HCT116 (cell line): ENCODE results near the gene FAM193B. TPM values are rescaled to one million over a fixed set of nuclear protein-coding genes. Genes with fewer than 3 reads are reported as not detected.

ENCODE experiments used
- ATAC-seq: fragments of 200-7000 bp; cut with Tn5 transposase; 2 replicates; pipeline ENCODE4 v1.9.1; 2020; ENCODE audit warnings: mild to moderate bottlenecking, moderate library complexity
- BruUV-seq: library from RNA; stranded (reverse); fragments of 400-500 nt; replicated peaks from 2 replicates; lab custom pipeline; 2021; lab: Mats Ljungman, UMichigan
- CTCF ChIA-PET: fragments of 300-600 bp; sonication (Branson Sonifier 250); formaldehyde crosslinking; loops from one replicate; lab custom pipeline; 2021; ENCODE audit warnings: antibody characterized with exemption; lab: Charles Lee
- POLR2A ChIA-PET: fragments of 300-600, 350-600 bp; sonication (Branson Sonifier 250); formaldehyde crosslinking; loops from one replicate; lab custom pipeline; 2021; ENCODE audit warnings: antibody characterized with exemption; lab: Charles Lee
- RAD21 ChIA-PET, 2 experiments: fragments of 300-600 bp; sonication (Branson Sonifier 250); formaldehyde crosslinking; loops; one replicate each; lab custom pipeline; 2023; ENCODE audit warnings: low total read pairs in 2 of 2; ENCODE audit not compliant: uncharacterized antibody in 2 of 2, unreplicated experiment in 2 of 2, low non-redundant PET in 1 of 2; lab: Charles Lee
- DNase-seq: peaks from one replicate; pipeline ENCODE4 v3.0.0-alpha.2; 2010; ENCODE audit warnings: low read depth, low spot score
- H2AFZ ChIP-seq: fragments of 200-600 bp; shearing (Covaris generic), sonication (generic); 2 replicates; pipeline ENCODE4 v1.6.1; 2017; ENCODE audit warnings: low read depth, mixed run types, mixed read lengths, antibody characterized with exemption, low read length; ENCODE audit not compliant: poor library complexity, severe bottlenecking
- H3K27ac ChIP-seq: 2 replicates; pipeline ENCODE4 v1.5.1; 2012; ENCODE audit warnings: low read depth, low read length
- H3K27me3 ChIP-seq: fragments of 200-600 bp; sonication (generic); 2 replicates; pipeline ENCODE4 v1.6.1; 2016; ENCODE audit warnings: mixed run types, low read length, mixed read lengths; ENCODE audit not compliant: insufficient read depth
- H3K36me3 ChIP-seq, 2 experiments: fragments of 200-500 bp in 1 of 2; fragments of 200-600 bp in 1 of 2; sonication (Bioruptor generic) in 1 of 2; sonication (generic) in 1 of 2; 2 replicates each; pipeline versions ENCODE4 v1.5.1 to v1.6.1; 2014 to 2016; ENCODE audit warnings: low read length in 2 of 2, inconsistent platforms in 1 of 2, mixed read lengths in 1 of 2, mixed run types in 1 of 2; ENCODE audit not compliant: insufficient read depth in 2 of 2, control insufficient read depth in 1 of 2
- H3K4me1 ChIP-seq, 2 experiments: fragments of 200-600 bp in 1 of 2; sonication (generic) in 1 of 2; 2 replicates each; pipeline versions ENCODE4 v1.5.1 to v1.6.1; 2012 to 2017; ENCODE audit warnings: low read length in 2 of 2, inconsistent platforms in 1 of 2, mild to moderate bottlenecking in 1 of 2, mixed read lengths in 1 of 2, mixed run types in 1 of 2, moderate library complexity in 1 of 2; ENCODE audit not compliant: insufficient read depth in 2 of 2, control insufficient read depth in 1 of 2
- H3K4me2 ChIP-seq: fragments of 200-600 bp; sonication (generic); 2 replicates; pipeline ENCODE4 v1.6.1; 2017; ENCODE audit warnings: mixed run types, low read length, mixed read lengths
- H3K4me3 ChIP-seq, 2 experiments: fragments of 200-600 bp in 1 of 2; sonication (generic) in 1 of 2; replicated peaks in 1 of 2; 2 replicates each; pipeline ENCODE4 v1.5.1; 2011 to 2016; ENCODE audit warnings: low read length in 2 of 2, control low read depth in 1 of 2, low read depth in 1 of 2, mild to moderate bottlenecking in 1 of 2, mixed read lengths in 1 of 2, mixed run types in 1 of 2
- H3K79me2 ChIP-seq: fragments of 200-600 bp; sonication (generic); 2 replicates; pipeline ENCODE4 v1.6.1; 2017; ENCODE audit warnings: mild to moderate bottlenecking, mixed run types, low read length, moderate library complexity, mixed read lengths; ENCODE audit not compliant: insufficient read depth
- H3K9ac ChIP-seq: fragments of 200-600 bp; sonication (generic); 2 replicates; pipeline ENCODE4 v1.6.1; 2016; ENCODE audit warnings: low read length, mixed read lengths
- H3K9me2 ChIP-seq: fragments of 200-600 bp; sonication (generic), shearing (Covaris generic); 2 replicates; pipeline ENCODE4 v1.6.1; 2017; ENCODE audit warnings: mixed run types, mild to moderate bottlenecking, moderate library complexity; ENCODE audit not compliant: insufficient read depth
- H3K9me3 ChIP-seq, 2 experiments: fragments of 200-500 bp in 1 of 2; fragments of 200-600 bp in 1 of 2; sonication (Bioruptor generic) in 1 of 2; sonication (generic) in 1 of 2; 2 replicates each; pipeline ENCODE4 v1.6.1; 2014 to 2017; ENCODE audit warnings: low read length in 2 of 2, mixed read lengths in 2 of 2, inconsistent platforms in 1 of 2, low read depth in 1 of 2, mild to moderate bottlenecking in 1 of 2, mixed run types in 1 of 2, moderate library complexity in 1 of 2; ENCODE audit not compliant: control insufficient read depth in 1 of 2, insufficient read depth in 1 of 2
- H4K20me1 ChIP-seq: fragments of 200-600 bp; sonication (generic), shearing (Covaris generic); 2 replicates; pipeline ENCODE4 v1.6.1; 2017; ENCODE audit warnings: mixed run types, mild to moderate bottlenecking, moderate library complexity; ENCODE audit not compliant: insufficient read depth
- ATF3 ChIP-seq: IDR thresholded peaks from 2 replicates; pipeline ENCODE4 v1.6.1; 2012
- CEBPB ChIP-seq: IDR thresholded peaks from 2 replicates; pipeline ENCODE4 v1.6.1; 2012; ENCODE audit warnings: low read depth
- EZH2 ChIP-seq: fragments of 200-600 bp; sonication (generic); IDR thresholded peaks from 2 replicates; pipeline ENCODE4 v1.6.1; 2017; ENCODE audit warnings: antibody characterized with exemption, mixed run types
- MAX ChIP-seq: IDR thresholded peaks from 2 replicates; pipeline ENCODE4 v1.6.1; 2012
- RAD21 ChIP-seq: IDR thresholded peaks from 2 replicates; pipeline ENCODE4 v1.6.1; 2012; ENCODE audit warnings: low read depth, mild to moderate bottlenecking
- REST ChIP-seq: IDR thresholded peaks from 2 replicates; pipeline ENCODE4 v1.6.1; 2012; ENCODE audit warnings: low read depth
- intact Hi-C: fragments of 100-400 bp; cut with micrococcal nuclease; formaldehyde crosslinking; loops from 2 replicates; pipeline ENCODE4 v1.10.0; 2022
- total RNA-seq: library from RNA; stranded (reverse); gene quantifications from one replicate; pipeline ENCODE4 v1.2.1, GENCODE V29; 2021; ENCODE audit not compliant: unreplicated experiment

Gene FAM193B
- total RNA-seq, 1 experiment from 2014 or later: 54.0 TPM

GRCh38 chr5:177548495-177548894 is 5.9 kb downstream of the FAM193B start (continued):
- TF ChIP-seq REST: no peak
- no peak for TF ChIP-seq EZH2
- no peak for TF ChIP-seq MAX
- no peak for TF ChIP-seq ATF3

GRCh38 chr5:177547736-177548135 is 6.6 kb downstream of the FAM193B start:
- DNase-seq: no peak
- H2AFZ ChIP-seq: no peak overlapping the region
- POLR2A ChIA-PET: no interaction called here
- CTCF ChIA-PET: no interaction called here
- no peak overlapping the region for H3K4me2 ChIP-seq
- BruUV-seq: no TSS peak
- peaks cover 74% of the 10 kb centered on the region for H3K79me2 ChIP-seq
- peaks cover under 1 to 7% of the 10 kb centered on the region in 2 experiments; a peak in 3 of 4 replicates for H3K4me1 ChIP-seq
- intact Hi-C loops: no loop called here
- H3K36me3 ChIP-seq: peaks cover 0 to 4% of the 10 kb centered on the region in 2 experiments; a peak in 1 of 4 replicates
- TF ChIP-seq CEBPB (no peak), RAD21 (no peak)
- ATAC-seq: no peak
- no peak overlapping the region for H3K4me3 ChIP-seq
- no peaks in the 10 kb centered on the region for H3K27me3 ChIP-seq
- H3K27ac ChIP-seq: no peak overlapping the region
- H3K9me2 ChIP-seq: no peaks in the 10 kb centered on the region
- RAD21 ChIA-PET: no interaction called here
- no peaks in the 10 kb centered on the region for H4K20me1 ChIP-seq
- H3K9ac ChIP-seq: no peak overlapping the region
- no peaks in the 10 kb centered on the region for H3K9me3 ChIP-seq
